ENCODE data around the gene PCDHB16. TPM values are rescaled to one million over a fixed set of nuclear protein-coding genes. Genes with fewer than 3 reads are reported as not detected.
"Not testable (repeated sequence)": the region's sequence is repeated elsewhere in the genome, so short reads cannot be mapped to it uniquely, and the experiment has no call there.

Gene PCDHB16
- total RNA-seq, 2 donors from 2014 or later, result 0.17 to 0.53 TPM

DNA sequence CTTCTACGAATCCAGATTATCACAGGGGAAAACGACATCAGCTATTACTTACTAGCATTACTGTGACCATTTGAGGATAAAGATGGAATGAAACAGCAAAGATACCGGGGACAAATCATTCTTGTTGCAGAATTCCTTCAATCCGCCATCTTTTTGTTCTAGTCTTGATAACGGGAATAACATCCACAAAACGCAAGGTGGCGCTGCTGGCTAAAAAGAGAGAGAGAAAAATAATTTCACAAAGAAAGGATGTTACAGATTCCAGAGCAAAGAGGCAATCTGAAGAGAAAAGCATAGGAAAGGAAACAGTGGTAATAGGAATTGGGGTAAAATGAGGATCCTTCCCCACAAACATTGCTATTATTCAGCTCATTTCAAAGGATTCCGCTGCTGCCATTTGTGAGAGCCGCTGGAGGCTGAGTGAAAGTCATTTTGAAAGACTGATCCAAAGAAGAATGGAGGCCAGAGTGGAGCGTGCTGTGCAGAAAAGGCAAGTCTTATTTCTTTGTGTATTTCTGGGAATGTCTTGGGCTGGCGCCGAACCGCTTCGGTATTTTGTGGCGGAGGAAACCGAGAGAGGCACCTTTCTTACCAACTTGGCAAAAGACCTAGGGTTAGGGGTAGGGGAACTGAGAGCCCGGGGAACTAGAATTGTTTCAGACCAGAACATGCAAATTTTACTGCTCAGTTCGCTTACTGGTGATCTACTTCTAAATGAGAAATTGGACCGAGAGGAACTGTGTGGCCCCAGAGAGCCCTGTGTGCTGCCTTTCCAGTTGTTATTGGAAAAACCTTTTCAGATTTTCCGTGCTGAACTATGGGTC, 9.6 kb upstream of the PCDHB16 start, which contains the start of gene PCDHB7:
Gene PCDHB7 (plus strand): TSS at position 264 of the 824 bp plus-strand sequence. CDS start 192 bp downstream, at position 456.
- Histone ChIP-seq H3K27ac (no peak within 1 kb of the TSS), H3K36me3 (no peaks in the 10 kb centered on the region), H3K9me3 (no peaks in the 10 kb centered on the region), H3K4me3 (no peak within 1 kb of the TSS), H3K4me1 (no peaks in the 10 kb centered on the region), H3K27me3 (no peaks in the 10 kb centered on the region), H3K9ac (ENCODE audit: low read depth in 2 of 2, low read length in 2 of 2) (no peak within 1 kb of the TSS)
- intact Hi-C loops (cut with DNase I), result no loop called here
- TF ChIP-seq, protein P1, sequence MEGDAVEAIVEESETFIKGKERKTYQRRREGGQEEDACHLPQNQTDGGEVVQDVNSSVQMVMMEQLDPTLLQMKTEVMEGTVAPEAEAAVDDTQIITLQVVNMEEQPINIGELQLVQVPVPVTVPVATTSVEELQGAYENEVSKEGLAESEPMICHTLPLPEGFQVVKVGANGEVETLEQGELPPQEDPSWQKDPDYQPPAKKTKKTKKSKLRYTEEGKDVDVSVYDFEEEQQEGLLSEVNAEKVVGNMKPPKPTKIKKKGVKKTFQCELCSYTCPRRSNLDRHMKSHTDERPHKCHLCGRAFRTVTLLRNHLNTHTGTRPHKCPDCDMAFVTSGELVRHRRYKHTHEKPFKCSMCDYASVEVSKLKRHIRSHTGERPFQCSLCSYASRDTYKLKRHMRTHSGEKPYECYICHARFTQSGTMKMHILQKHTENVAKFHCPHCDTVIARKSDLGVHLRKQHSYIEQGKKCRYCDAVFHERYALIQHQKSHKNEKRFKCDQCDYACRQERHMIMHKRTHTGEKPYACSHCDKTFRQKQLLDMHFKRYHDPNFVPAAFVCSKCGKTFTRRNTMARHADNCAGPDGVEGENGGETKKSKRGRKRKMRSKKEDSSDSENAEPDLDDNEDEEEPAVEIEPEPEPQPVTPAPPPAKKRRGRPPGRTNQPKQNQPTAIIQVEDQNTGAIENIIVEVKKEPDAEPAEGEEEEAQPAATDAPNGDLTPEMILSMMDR (IDR thresholded peaks at IDR 0.05), result no peak
- DNase-seq, result no peak

DNA sequence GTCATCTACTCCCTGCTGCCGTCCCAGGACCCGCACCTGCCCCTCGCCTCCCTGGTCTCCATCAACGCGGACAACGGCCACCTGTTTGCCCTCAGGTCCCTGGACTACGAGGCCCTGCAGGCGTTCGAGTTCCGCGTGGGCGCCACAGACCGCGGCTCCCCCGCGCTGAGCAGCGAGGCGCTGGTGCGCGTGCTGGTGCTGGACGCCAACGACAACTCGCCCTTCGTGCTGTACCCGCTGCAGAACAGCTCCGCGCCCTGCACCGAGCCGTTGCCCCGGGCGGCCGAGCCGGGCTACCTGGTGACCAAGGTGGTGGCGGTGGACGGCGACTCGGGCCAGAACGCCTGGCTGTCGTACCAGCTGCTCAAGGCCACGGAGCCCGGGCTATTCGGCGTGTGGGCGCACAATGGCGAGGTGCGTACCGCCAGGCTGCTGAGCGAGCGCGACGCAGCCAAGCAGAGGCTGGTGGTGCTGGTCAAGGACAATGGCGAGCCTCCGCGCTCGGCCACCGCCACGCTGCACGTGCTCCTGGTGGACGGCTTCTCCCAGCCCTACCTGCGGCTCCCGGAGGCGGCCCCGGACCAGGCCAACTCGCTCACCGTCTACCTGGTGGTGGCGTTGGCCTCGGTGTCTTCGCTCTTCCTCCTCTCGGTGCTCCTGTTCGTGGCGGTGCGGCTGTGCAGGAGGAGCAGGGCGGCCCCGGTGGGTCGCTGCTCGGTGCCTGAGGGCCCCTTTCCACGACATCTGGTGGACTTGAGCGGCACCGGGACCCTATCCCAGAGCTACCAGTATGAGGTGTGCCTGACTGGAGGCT, 7.7 kb upstream of the PCDHB16 start:
- H3K9me3 ChIP-seq; H3K36me3 ChIP-seq; H3K27ac ChIP-seq; intact Hi-C loops (cut with DNase I); H3K9ac ChIP-seq (ENCODE audit: low read depth in 2 of 2, low read length in 2 of 2); H3K4me3 ChIP-seq; H3K4me1 ChIP-seq; DNase-seq; H3K27me3 ChIP-seq: not testable (repeated sequence)

DNA sequence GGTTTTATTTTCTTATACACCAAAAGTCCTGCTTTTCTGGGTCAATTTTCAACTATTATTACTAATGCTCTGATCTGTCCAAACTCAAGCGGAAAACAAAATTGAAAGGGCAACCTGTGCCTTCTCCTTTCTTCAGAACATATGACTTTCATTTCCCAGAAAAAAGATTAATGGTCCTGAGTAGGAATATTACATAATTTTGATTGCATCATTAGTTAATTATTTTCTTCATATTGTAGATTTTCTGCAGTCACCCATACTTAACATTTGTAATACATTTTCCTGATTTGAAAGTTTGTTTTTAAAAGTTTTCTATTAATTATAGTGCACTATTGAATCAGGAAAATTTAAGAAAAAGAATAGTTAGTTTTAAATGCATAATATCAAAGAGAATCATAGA, 6.3 kb upstream of the PCDHB16 start:
- Histone ChIP-seq H3K4me3 (no peak overlapping the region), H3K4me1 (no peaks in the 10 kb centered on the region), H3K27me3 (no peaks in the 10 kb centered on the region), H3K9me3 (no peaks in the 10 kb centered on the region), H3K9ac (ENCODE audit: low read depth in 2 of 2, low read length in 2 of 2) (no peak overlapping the region), H3K36me3 (no peaks in the 10 kb centered on the region), H3K27ac (no peak overlapping the region)
- TF ChIP-seq, protein P1 (IDR thresholded peaks at IDR 0.05), result no peak
- DNase-seq, result no peak
- intact Hi-C loops (cut with DNase I), result no loop called here

DNA sequence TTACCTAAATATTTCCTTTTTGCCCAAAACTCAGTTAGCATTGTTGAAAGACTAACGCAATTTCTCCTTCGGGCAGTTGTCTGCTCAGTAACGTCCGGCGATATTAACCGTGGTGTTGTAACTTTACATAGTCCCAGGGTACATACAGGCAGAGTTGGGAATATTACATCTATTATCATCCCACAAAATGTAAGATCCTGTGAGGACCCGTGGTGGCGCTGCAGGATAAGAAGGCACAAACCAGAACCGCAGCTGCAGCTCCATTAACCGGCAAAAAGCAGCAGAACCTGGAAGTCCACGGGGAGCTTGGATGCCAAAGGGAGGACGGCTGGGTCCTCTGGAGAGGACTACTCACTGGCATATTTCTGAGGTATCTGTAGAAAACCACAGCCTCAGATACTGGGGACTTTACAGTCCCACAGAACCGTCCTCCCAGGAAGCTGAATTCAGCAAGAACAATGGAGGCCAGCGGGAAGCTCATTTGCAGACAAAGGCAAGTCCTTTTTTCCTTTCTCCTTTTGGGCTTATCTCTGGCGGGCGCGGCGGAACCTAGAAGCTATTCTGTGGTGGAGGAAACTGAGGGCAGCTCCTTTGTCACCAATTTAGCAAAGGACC, 4.5 kb upstream of the PCDHB16 start, which contains the start of gene PCDHB8:
Gene PCDHB8 (plus strand): TSS at position 214 of the 615 bp plus-strand sequence. CDS start 245 bp downstream, at position 459.
- H3K36me3 ChIP-seq; H3K27me3 ChIP-seq; DNase-seq; H3K9me3 ChIP-seq; intact Hi-C loops (cut with DNase I); H3K27ac ChIP-seq; H3K9ac ChIP-seq (ENCODE audit: low read depth in 2 of 2, low read length in 2 of 2); H3K4me1 ChIP-seq; H3K4me3 ChIP-seq: not testable (repeated sequence)

DNA sequence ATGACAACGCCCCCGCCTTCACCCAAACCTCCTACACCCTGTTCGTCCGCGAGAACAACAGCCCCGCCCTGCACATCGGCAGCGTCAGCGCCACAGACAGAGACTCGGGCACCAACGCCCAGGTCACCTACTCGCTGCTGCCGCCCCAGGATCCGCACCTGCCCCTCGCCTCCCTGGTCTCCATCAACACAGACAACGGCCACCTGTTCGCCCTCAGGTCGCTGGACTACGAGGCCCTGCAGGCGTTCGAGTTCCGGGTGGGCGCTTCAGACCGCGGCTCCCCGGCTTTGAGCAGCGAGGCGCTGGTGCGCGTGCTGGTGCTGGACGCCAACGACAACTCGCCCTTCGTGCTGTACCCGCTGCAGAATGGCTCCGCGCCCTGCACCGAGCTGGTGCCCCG, 2.8 kb upstream of the PCDHB16 start:
- DNase-seq; H3K27ac ChIP-seq; intact Hi-C loops (cut with DNase I); H3K27me3 ChIP-seq; H3K4me3 ChIP-seq; H3K9ac ChIP-seq (ENCODE audit: low read depth in 2 of 2, low read length in 2 of 2); H3K36me3 ChIP-seq; H3K9me3 ChIP-seq; H3K4me1 ChIP-seq: not testable (repeated sequence)

DNA sequence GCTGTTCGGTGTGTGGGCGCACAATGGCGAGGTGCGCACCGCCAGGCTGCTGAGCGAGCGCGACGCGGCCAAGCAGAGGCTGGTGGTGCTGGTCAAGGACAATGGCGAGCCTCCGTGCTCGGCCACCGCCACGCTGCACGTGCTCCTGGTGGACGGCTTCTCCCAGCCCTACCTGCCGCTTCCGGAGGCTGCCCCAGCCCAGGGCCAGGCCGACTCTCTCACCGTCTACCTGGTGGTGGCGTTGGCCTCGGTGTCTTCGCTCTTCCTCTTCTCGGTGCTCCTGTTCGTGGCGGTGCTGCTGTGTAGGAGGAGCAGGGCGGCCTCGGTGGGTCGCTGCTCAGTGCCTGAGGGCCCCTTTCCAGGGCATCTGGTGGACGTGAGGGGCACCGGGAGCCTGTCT, 2.3 kb upstream of the PCDHB16 start:
- H3K36me3 ChIP-seq; H3K9me3 ChIP-seq; H3K27ac ChIP-seq; H3K4me1 ChIP-seq; H3K9ac ChIP-seq (ENCODE audit: low read depth in 2 of 2, low read length in 2 of 2); H3K27me3 ChIP-seq; H3K4me3 ChIP-seq; intact Hi-C loops (cut with DNase I); DNase-seq: not testable (repeated sequence)

DNA sequence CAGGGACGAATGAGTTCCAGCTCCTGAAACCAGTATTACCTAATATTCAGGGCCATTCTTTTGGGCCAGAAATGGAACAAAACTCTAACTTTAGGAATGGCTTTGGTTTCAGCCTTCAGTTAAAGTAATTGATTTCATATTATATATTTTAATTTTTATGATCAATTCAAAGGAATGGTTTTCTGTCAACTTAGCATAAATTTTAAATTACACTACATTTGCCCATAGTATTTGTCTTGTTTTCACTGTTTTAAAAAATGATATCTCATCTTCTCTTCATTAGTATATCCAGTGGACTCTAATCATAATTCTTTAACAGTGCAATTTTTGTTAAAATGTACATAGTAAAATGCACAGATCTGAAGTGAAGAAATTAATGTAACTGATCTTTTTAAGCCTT, 1.9 kb upstream of the PCDHB16 start:
- Histone ChIP-seq H3K4me3 (no peak overlapping the region), H3K4me1 (no peaks in the 10 kb centered on the region), H3K9ac (ENCODE audit: low read depth in 2 of 2, low read length in 2 of 2) (no peak overlapping the region), H3K27ac (no peak overlapping the region), H3K9me3 (no peaks in the 10 kb centered on the region), H3K27me3 (no peaks in the 10 kb centered on the region), H3K36me3 (no peaks in the 10 kb centered on the region)
- TF ChIP-seq, protein P1 (IDR thresholded peaks at IDR 0.05), result no peak
- intact Hi-C loops (cut with DNase I), result no loop called here
- DNase-seq, result no peak

DNA sequence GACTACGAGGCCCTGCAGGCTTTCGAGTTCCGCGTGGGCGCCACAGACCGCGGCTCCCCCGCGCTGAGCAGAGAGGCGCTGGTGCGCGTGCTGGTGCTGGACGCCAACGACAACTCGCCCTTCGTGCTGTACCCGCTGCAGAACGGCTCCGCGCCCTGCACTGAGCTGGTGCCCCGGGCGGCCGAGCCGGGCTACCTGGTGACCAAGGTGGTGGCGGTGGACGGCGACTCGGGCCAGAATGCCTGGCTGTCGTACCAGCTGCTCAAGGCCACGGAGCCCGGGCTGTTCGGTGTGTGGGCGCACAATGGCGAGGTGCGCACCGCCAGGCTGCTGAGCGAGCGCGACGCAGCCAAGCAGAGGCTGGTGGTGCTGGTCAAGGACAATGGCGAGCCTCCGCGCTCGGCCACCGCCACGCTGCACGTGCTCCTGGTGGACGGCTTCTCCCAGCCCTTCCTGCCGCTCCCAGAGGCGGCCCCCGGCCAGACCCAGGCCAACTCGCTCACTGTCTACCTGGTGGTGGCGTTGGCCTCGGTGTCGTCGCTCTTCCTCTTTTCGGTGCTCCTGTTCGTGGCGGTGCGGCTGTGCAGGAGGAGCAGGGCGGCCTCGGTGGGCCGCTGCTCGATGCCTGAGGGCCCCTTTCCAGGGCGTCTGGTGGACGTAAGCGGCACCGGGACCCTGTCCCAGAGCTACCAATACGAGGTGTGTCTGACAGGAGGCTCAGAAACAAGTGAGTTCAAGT, 2.1 kb downstream of the PCDHB16 start:
- H3K4me3 ChIP-seq; H3K9ac ChIP-seq (ENCODE audit: low read depth in 2 of 2, low read length in 2 of 2); H3K27me3 ChIP-seq: not testable (repeated sequence)

More for the DNA sequence above, 2.1 kb downstream of the PCDHB16 start:
- DNase-seq; H3K27ac ChIP-seq; H3K36me3 ChIP-seq; H3K9me3 ChIP-seq; intact Hi-C loops (cut with DNase I); H3K4me1 ChIP-seq: not testable (repeated sequence)

Data from colonic mucosa (tissue), 4 donors.